Measurements from ENCODE around the gene COX4I1.
"Not testable (repeated sequence)": the region's sequence is repeated elsewhere in the genome, so short reads cannot be mapped to it uniquely, and the experiment has no call there.

The COX4I1 gene

DNA sequence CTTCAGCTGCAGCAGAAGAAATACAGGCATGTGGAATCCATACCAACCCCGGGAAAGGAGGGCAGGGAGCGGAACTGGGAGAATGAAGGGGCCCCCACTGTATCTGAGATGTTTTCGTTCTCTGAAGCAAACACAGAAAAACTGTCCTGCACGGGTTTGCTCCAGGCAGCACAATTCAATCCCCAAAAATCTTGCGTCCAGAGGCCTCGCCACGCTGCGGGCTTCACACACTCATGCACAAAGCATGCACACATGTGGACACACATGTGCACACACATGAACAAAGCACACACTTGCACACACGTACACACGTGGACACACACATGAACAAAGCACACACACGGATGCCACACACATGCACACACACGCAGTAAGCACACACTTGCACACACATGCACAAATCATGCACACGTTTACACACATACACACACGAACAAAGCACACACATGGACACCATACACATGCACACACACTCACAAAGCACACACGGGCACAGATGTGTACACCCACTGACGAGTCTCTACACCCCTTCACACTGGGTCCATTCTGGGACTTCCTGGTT, 27.3 kb downstream of the COX4I1 start:
- no peak for DNase-seq

GRCh38 chr16:85828166-85828565, 28.7 kb downstream of the COX4I1 start:
- no peak for DNase-seq

DNA sequence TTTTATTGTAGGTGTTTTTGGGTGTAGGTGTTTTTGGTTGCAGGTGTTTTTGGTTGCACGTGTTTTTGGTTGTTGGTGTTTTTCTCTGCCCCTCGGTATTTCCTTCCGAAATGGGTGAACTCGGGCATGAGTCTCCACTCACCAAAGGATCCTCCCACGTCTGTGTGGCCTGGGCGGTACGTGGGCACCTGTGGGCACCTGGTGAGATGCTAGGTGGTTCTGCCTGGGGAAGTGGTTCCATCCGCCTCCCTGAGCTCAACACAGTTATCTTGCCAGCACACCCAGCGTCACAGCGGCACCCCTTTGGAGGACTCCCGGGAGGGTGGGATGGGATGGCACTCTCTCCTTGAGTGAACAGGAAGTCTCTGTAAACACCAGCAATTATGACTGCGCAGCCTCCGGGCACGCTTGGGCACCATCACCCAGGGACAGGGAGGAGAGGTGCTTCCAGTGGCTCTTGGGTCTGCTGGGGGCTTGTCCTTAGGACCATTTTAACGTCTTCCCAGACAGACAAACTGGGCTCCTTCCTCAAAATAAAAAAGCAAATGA, 29.8 kb downstream of the COX4I1 start:
- DNase-seq: no peak

GRCh38 chr16:85829751-85830445, 30.4 kb downstream of the COX4I1 start:
- no peak for DNase-seq

- DNase-seq: no peak
Measured at GRCh38 chr16:85830821-85831220, 31.3 kb downstream of the COX4I1 start.

- no peak for DNase-seq
Measured at GRCh38 chr16:85832570-85833218, 33.2 kb downstream of the COX4I1 start.

DNA sequence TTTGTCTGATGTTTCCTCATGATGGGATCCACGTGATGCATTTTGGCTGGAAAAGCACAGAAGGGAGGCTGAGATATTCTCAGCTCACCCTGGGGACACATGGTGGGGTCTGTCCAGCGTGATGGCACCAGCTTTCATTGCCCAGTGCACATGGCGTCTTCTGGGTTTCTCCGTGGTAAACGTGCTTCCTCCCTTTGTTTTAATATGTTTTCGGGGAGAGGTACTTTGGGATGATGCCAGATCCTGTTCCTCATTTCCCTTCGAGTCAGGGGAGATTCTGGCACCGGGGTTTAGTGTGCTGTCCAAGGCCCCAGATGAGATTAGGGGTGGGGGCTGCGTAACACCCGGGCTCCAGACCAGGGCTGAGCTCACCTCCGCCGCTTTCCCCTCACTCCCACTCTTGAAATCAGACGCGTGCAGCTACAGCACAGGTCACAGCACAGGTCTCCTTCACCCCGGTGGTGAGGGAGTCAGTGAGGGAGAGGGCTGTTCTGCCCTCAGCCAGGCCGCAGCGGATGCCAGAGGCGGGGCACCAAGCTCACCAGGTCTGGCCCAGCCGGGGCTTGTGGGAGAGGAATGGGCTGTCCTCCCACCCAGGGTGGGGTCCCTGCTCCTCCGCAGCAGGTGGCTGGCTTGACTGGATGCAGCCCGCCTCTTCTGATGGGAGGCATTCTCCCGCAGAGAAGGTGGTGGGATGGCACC, 33.9 kb downstream of the COX4I1 start:
- no peak for DNase-seq

GRCh38 chr16:85834741-85835140, 35.2 kb downstream of the COX4I1 start:
- DNase-seq: no peak

- no peak for DNase-seq
Measured at GRCh38 chr16:85835227-85835751, 35.8 kb downstream of the COX4I1 start.

- no peak for DNase-seq
Measured at GRCh38 chr16:85835956-85836705, 36.6 kb downstream of the COX4I1 start.

DNA sequence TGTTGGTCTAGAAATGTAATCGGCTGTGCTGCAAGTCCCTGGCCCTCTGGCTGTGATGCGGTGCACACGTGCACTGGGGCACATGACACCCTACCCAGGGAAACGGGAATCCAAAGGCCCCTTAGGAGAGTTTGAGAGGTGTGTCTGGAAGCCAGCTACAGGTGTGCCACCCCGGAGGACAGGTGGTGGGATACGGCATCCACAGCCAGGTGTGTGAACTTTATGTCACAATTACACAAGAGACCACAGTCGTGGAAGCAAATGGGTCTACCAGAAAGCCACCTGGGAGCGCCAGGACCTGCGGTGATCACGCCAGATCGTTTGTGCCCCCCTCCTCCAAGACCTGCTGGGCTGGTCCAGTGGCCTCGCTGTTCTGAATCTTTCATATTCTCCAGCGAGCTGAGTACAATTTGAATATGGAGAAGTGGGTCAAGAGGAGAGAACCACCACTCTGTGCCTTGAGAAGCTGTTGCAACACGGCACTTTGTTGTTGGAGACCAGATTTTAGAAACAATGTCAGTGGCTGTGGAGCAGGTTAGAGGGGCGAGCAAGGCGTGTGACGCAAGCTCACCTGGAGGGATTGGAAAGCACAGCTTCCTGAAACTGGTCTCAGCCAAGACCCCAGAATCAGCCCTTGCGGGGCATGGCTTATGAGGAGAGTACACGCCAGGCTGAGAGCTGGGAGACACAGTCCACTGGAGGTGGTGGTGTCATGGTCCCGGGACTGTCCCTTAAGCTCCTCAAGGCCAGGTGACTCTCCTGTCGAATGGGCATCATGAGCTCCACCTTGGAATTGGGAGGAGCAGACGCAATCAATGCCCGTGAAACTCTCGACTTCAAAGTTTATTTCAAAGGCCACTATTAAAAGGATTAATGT, 37.4 kb downstream of the COX4I1 start:
- DNase-seq: no peak

GRCh38 chr16:85837654-85838053, 38.2 kb downstream of the COX4I1 start:
- not testable (repeated sequence) for DNase-seq

GRCh38 chr16:85838381-85838780, 38.9 kb downstream of the COX4I1 start:
- DNase-seq: no peak

GRCh38 chr16:85838876-85839585, 39.5 kb downstream of the COX4I1 start:
- DNase-seq: no peak

- no peak for DNase-seq
Measured at GRCh38 chr16:85839681-85840240, 40.3 kb downstream of the COX4I1 start.

DNA sequence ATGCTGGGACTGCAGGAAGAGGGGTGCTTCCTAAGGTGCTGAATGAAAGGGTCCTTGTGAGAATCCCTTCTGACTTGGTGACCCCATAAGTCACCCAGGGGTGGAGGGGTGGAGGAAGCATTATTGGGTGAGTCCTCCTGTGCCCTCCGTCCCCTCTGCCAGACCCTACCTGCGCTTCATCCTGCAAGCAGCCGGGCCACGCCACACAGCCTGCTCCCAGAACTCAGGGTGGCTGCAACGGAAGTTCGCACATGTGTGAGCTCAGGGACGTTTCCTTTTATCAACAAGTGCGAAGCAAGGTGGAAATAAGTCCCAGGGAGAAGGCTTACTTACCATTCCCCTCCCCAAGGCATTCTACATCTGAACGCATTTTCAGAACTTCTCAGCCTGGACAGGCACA, 40.9 kb downstream of the COX4I1 start:
- no peak for DNase-seq

DNA sequence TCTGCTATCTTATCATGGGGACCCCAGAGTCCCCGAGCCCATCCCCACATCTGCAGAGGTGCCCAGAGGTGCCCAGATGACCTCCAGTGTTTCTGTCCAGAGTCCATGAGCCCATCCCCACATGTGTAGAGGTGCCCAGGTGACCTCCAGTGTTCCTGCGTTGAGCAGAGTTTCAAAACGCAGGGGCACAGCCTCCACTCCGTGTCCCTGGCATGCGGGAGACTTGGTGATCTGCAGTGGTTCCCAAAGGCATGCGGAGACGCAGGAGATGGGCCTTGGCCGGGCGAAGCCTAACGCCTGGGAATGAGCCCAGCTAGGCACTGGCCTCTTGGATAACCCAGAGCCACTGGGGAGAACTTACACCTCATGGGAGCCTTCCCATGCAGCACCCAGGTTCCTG, 41.3 kb downstream of the COX4I1 start:
- DNase-seq: no peak

DNA sequence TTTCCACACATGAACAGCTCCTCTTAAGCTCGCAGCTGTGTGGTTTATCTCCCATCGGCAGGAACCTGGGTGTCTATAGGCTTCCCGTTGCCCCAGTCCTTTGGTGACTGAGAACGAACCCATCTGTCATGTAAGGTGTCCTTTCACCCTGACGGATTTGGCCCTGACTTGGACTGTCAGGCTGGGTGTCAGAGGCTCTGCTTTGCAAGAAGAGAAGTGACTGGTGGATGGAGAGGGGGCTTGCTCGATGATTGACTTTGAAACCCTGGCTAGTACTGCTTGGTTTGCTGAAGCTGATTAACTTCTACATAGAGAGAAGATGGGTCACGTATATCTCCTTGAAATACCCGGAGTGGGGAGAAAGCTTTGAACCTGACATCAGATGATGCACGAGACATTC, 42.9 kb downstream of the COX4I1 start:
- no peak for DNase-seq

DNA sequence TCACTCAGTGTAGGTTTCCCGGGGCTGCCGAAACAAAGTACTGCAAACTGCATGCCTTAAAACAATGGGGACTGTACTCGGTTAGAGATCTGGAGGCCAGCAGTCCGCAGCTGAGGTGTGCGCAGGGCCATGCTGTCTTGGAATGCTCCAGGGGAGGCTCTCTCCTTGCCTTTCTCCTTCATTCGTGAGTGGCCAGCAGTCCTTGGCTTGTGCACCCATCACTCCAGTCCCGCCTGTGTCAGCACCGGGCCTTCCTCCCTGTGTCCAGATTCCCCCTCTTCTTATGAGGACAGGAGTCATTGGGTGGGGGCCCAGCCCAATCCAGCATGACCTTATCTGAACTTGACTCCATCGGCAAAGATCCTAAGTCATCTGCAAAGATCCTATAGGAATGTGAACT, 43.4 kb downstream of the COX4I1 start:
- DNase-seq: no peak

- DNase-seq: no peak
Measured at GRCh38 chr16:85843471-85844168, 44.1 kb downstream of the COX4I1 start.
